Esophagus squamous epithelium (tissue), 5 donors: ENCODE data around the gene NVL. TPM values are rescaled to one million over a fixed set of nuclear protein-coding genes. Genes with fewer than 3 reads are reported as not detected.
A peak's percentile ranks its signal among the peaks of the same experiment; 100 is the strongest.

Source experiments
- DNase-seq: peaks from one replicate; lab custom pipeline; 2025; lab: John Stamatoyannopoulos, UW
- H3K27ac ChIP-seq, 4 donors: fragments of 200-600 bp; sonication (generic); one replicate each; pipeline ENCODE4 v1.5.1; 2016 to 2019; ENCODE audit warnings: mild to moderate bottlenecking in 1 of 4
- H3K27me3 ChIP-seq, 4 donors: fragments of 200-600 bp; sonication (generic); 1 replicate in 3 of 4; 2 replicates in 1 of 4; pipeline versions ENCODE4 v1.5.1 to v1.6.0; 2017 to 2021; ENCODE audit warnings: antibody characterized with exemption in 1 of 4
- H3K36me3 ChIP-seq, 3 donors: fragments of 200-600 bp; sonication (generic); one replicate each; pipeline ENCODE4 v1.5.1; 2016 to 2019
- H3K4me1 ChIP-seq, 3 donors: fragments of 200-600 bp; sonication (generic); one replicate each; pipeline ENCODE4 v1.5.1; 2017 to 2019
- H3K4me3 ChIP-seq, 4 donors: fragments of 200-600 bp; sonication (generic); 1 replicate in 3 of 4; 2 replicates in 1 of 4; pipeline ENCODE4 v1.5.1; 2016 to 2019; ENCODE audit warnings: mild to moderate bottlenecking in 2 of 4, moderate library complexity in 1 of 4
- H3K9me3 ChIP-seq, 3 donors: fragments of 200-600 bp; sonication (generic); one replicate each; pipeline ENCODE4 v1.5.1; 2016 to 2019
- POLR2A ChIP-seq, 4 donors: fragments of 450-650 bp; IDR thresholded peaks; one replicate each; pipeline ENCODE4 v1.6.1; 2017; ENCODE audit warnings: antibody characterized with exemption in 4 of 4, mild to moderate bottlenecking in 4 of 4, moderate library complexity in 3 of 4
- WGBS, 2 donors: methylation state at CpG; one replicate each; pipeline ENCODE4 v1.1.5; 2018; 5-methylcytosine and 5-hydroxymethylcytosine counted together
- intact Hi-C: fragments of 100-400 bp; cut with DNase I; formaldehyde crosslinking; loops from one replicate; pipeline ENCODE4 v1.15.0; 2022
- total RNA-seq, 4 donors: library from RNA; depleted of rRNA; stranded (reverse); fragments of >200 nt; gene quantifications; one replicate each; pipeline ENCODE4 v1.1.0, GENCODE V29; 2016
- TF ChIP-seq, protein P1 (sequence below), 6 experiments: fragments of 450-650 bp in 4 of 6; fragments of 200-600 bp in 2 of 6; sonication (generic) in 2 of 6; IDR thresholded peaks; one replicate each; pipeline ENCODE4 v1.5.1; 2016 to 2019; ENCODE audit warnings: antibody characterized with exemption in 6 of 6, mild to moderate bottlenecking in 4 of 6, moderate library complexity in 4 of 6
- donor health status: DM: yes; HTN: yes; CAD: no.

Gene NVL
- total RNA-seq, 4 donors from 2014 or later: 10.5 to 27.7 (median 22.0) TPM

DNA sequence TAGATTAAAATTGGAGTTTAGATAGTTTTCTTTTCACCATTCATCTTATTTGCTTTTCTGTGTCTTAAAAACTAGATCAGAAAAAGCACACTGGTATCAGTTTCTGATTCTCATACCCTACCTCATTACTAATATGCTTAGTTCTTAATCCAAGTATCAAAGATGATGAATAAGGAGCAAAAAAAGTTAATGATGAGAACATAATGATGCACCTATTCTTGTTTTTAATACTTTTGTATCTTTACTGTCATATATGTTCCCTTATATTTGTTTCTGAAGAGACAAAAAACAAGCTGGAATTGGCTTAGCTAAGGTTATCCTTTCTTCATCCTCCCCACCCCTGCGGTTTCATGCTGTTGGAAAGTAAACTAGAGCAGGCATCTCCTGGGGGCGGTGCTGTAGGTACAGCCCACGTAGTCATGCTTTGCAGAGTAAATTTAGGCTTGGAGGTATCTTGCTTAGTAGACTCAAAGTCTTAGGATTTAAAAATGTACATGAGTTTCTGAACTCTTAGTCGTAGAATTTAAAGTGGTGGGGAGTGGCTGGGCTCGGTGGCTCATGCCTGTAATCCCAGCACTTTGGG is 43.1 kb upstream of the NVL start:
- Histone ChIP-seq H3K27ac (no peak overlapping the region), H3K27me3 (no peaks in the 10 kb centered on the region), H3K36me3 (peaks cover 8 to 100% (median 29%) of the 10 kb centered on the region in 3 donors), H3K9me3 (no peaks in the 10 kb centered on the region), H3K4me1 (peaks cover 0 to 11% (median 3%) of the 10 kb centered on the region in 3 donors), H3K4me3 (no peak overlapping the region)
- intact Hi-C loops: no loop called here
- no peak for DNase-seq
- TF ChIP-seq POLR2A (IDR thresholded peaks at IDR 0.05): no peak
- TF ChIP-seq, protein P1, sequence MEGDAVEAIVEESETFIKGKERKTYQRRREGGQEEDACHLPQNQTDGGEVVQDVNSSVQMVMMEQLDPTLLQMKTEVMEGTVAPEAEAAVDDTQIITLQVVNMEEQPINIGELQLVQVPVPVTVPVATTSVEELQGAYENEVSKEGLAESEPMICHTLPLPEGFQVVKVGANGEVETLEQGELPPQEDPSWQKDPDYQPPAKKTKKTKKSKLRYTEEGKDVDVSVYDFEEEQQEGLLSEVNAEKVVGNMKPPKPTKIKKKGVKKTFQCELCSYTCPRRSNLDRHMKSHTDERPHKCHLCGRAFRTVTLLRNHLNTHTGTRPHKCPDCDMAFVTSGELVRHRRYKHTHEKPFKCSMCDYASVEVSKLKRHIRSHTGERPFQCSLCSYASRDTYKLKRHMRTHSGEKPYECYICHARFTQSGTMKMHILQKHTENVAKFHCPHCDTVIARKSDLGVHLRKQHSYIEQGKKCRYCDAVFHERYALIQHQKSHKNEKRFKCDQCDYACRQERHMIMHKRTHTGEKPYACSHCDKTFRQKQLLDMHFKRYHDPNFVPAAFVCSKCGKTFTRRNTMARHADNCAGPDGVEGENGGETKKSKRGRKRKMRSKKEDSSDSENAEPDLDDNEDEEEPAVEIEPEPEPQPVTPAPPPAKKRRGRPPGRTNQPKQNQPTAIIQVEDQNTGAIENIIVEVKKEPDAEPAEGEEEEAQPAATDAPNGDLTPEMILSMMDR (IDR thresholded peaks at IDR 0.05): no peak
- WGBS, 2 donors: 83 to 91% methylated on average over 4 to 5 of the region's 5 CpGs

DNA sequence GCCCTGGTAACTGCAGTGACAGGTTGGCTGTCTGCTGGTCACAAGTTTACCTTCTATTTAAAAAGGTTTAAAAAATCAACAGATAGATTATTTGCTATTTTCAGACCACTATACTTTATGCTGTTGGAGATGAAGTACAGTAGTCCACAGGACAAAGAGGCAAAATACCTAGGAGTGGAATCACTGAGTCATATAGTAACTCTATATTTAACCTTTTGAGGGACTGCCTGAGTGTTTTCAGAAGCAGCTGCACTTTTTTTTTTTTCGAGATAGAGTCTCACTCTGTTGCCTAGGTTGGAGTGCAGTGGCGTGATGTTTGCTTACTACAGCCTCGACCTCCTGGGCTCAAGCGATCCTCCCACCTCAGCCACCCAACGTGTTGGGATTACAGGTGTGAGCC is 38.4 kb upstream of the NVL start:
- WGBS, 2 donors: 74 to 81% methylated on average over 5 of the region's 5 CpGs
- Histone ChIP-seq H3K27ac (no peak overlapping the region), H3K27me3 (no peaks in the 10 kb centered on the region), H3K4me1 (no peaks in the 10 kb centered on the region), H3K36me3 (peaks cover 12 to 90% (median 35%) of the 10 kb centered on the region in 3 donors), H3K4me3 (no peak overlapping the region), H3K9me3 (no peaks in the 10 kb centered on the region)
- no peak for DNase-seq
- intact Hi-C loops: loop anchor here (10.0 kb wide), 1 partner anchor 86 kb away; no protein-coding TSS in a partner anchor
- TF ChIP-seq, protein P1 (IDR thresholded peaks at IDR 0.05): no peak
- TF ChIP-seq POLR2A (IDR thresholded peaks at IDR 0.05): no peak

DNA sequence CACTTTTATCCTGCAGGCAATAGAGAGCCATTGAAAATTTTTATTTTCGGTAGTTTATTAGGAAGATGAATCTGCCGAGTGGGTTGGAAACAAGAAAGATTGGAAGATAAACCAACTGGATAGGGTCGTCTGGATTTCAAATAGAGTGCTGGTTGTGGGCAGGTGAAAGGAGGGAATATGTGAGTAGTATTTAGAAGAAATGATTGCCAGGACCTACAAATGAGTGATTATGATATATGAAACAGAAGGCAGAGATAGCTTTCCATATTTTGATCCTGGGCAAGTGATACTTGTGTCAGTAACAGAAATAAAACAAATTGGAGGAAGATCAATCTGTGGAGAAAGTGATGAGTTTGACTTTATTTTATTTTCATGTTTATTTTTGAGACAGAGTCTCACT is 29.2 kb upstream of the NVL start:
- WGBS, 2 donors: 66 to 82% methylated on average over 3 of the region's 3 CpGs
- Histone ChIP-seq H3K36me3 (peaks cover 0 to 37% (median 0%) of the 10 kb centered on the region in 3 donors), H3K9me3 (no peaks in the 10 kb centered on the region), H3K4me3 (no peak overlapping the region), H3K27me3 (no peaks in the 10 kb centered on the region), H3K27ac (no peak overlapping the region), H3K4me1 (peaks cover 9 to 43% (median 20%) of the 10 kb centered on the region in 3 donors)
- TF ChIP-seq, protein P1 (IDR thresholded peaks at IDR 0.05): no peak
- TF ChIP-seq POLR2A (IDR thresholded peaks at IDR 0.05): no peak
- intact Hi-C loops: no loop called here
- no peak for DNase-seq

DNA sequence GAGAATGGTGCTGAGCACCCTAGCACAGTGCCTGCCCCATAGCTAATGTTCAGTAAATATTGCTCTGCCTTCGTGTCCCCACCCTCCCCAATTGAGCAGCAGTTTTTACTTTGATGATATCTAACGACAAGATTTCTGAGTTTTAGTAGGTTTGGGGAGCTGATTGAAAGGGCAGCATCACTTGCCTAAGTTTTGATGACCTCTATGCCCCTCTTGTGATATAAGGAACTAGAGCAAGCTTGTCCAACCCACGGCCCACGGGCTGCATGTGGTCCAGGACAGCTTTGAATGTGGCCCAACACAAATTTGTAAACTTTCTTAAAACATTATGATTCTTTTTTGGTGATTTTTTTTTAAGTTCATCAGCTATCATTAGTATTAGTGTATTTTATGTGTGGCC is 28.3 kb upstream of the NVL start:
- intact Hi-C loops: no loop called here
- Histone ChIP-seq H3K27me3 (no peaks in the 10 kb centered on the region), H3K4me3 (peak overlapping the region in 3 of 4 donors; percentile 63 to 96 (median 88)), H3K9me3 (no peaks in the 10 kb centered on the region), H3K27ac (peak overlapping the region; percentile 86 to 97 (median 92)), H3K36me3 (peaks cover 0 to 28% (median 0%) of the 10 kb centered on the region in 3 donors), H3K4me1 (peaks cover 9 to 43% (median 20%) of the 10 kb centered on the region in 3 donors)
- TF ChIP-seq POLR2A (IDR thresholded peaks at IDR 0.05): no peak
- TF ChIP-seq, protein P1 (IDR thresholded peaks at IDR 0.05): no peak
- 27 to 38% methylated on average over 4 of the region's 4 CpGs for WGBS, 2 donors
- DNase-seq: no peak

DNA sequence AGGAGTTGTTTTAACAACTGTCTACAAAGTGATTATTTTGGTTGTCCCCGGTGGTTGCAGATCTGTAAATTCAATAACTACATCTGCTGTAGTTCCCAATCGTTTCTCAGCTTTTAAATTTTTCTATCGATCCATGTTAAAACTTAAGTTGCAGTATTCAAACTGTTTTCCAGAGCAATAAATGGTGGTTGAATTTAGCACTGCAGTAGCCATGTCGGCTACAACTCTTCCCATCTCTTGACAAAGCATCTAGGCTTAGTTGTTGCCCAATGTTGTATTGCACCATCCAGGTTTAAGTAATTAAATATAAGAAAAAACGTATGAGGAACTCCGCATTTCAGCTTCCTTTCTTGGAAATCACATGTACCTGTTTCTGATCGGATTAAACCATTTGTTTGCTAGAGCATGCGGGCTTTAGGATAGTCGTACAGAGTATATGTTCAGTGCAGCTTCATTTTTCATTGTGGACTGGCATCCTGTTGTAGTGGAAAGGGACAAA is 27.7 kb upstream of the NVL start:
- H3K27me3 ChIP-seq: no peaks in the 10 kb centered on the region
- H3K9me3 ChIP-seq: no peaks in the 10 kb centered on the region
- DNase-seq: no peak
- intact Hi-C loops: no loop called here
- WGBS, 2 donors: 12 to 13% methylated on average over 9 of the region's 9 CpGs
- peaks cover 9 to 43% (median 20%) of the 10 kb centered on the region in 3 donors for H3K4me1 ChIP-seq
- peak overlapping the region; percentile 63 to 96 (median 88) for H3K4me3 ChIP-seq
- peak overlapping the region; percentile 86 to 97 (median 92) for H3K27ac ChIP-seq
- TF ChIP-seq POLR2A (IDR thresholded peaks at IDR 0.05): peak in 1 of 4 donors; percentile 7
- TF ChIP-seq, protein P1 (IDR thresholded peaks at IDR 0.05): peak in 3 of 6 experiments; percentile 7 to 20 (median 15)
- peaks cover 0 to 24% (median 0%) of the 10 kb centered on the region in 3 donors for H3K36me3 ChIP-seq
